ENCODE measurements around the gene BCAS1. TPM values are rescaled to one million over a fixed set of nuclear protein-coding genes. Genes with fewer than 3 reads are reported as not detected.

The BCAS1 gene
- total RNA-seq, 2 donors from 2014 or later, result not detected

DNA sequence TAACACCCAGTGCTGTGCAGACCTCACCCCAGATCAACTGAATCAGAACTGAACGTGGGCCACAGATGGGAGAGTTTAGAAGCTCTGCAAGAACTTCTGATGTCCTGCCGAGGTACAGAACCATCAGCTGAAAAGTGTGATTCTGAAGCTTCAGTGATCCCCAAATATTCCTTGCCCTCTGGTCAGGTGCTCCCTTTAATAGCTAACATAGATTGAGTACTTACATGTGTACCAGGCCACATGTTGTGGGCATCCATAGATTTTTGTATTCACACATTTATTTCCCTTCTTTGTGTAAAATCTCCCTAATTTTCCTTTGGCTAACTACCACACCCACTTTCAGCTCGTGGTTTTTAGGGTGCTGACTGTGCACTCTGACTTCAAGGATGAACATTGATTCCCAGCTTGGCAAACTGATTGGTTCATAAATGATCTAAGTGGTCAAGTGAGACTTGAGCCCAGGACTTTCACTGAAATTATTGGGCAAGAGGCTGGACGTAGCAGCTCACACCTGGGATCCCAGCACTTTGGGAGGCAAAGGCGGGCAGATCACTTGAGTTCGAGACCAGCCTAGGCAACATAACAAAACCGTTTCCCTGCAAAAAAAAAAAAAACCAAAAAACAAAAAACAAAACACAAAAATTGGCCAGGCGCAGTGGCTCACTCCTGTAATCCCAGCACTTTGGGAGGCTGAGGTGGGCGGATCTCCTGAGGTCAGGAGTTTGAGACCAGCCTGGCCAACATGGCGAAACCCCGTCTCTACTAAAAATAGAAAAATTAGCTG, 162.2 kb downstream of the BCAS1 start:
- Mint-ChIP-seq H3K36me3 (ENCODE audit: low read depth) (no peaks in the 10 kb centered on the region), H3K9me3 (peaks cover 10% of the 10 kb centered on the region), H3K27ac (peak overlapping the region; percentile 6), H3K4me1 (peaks cover 7% of the 10 kb centered on the region), H3K27me3 (ENCODE audit: insufficient read depth) (no peaks in the 10 kb centered on the region), H3K4me3 (no peak overlapping the region)
- Histone ChIP-seq H3K4me1 (ENCODE audit: control insufficient read depth, insufficient read depth, low read length) (no peaks in the 10 kb centered on the region), H3K9me3 (ENCODE audit: control insufficient read depth, low read length) (peaks cover 12% of the 10 kb centered on the region), H3K36me3 (ENCODE audit: control insufficient read depth, insufficient read depth, low read length) (no peaks in the 10 kb centered on the region), H3K27me3 (ENCODE audit: control insufficient read depth, insufficient read depth, low read length, poor library complexity, severe bottlenecking) (no peaks in the 10 kb centered on the region), H3K27ac (ENCODE audit: low read depth, low read length) (no peak overlapping the region), H3K9ac (ENCODE audit: extremely low read depth, low read length, poor library complexity, severe bottlenecking) (no peak overlapping the region), H3K4me3 (ENCODE audit: low read length) (no peak overlapping the region)
- WGBS, 2 experiments (ENCODE audit: insufficient coverage in 1 of 2, insufficient read length in 1 of 2), result 86 to 91% methylated on average over 8 to 11 of the region's 11 CpGs
- peak; percentile 20 for DNase-seq
- TF ChIP-seq, protein P1, sequence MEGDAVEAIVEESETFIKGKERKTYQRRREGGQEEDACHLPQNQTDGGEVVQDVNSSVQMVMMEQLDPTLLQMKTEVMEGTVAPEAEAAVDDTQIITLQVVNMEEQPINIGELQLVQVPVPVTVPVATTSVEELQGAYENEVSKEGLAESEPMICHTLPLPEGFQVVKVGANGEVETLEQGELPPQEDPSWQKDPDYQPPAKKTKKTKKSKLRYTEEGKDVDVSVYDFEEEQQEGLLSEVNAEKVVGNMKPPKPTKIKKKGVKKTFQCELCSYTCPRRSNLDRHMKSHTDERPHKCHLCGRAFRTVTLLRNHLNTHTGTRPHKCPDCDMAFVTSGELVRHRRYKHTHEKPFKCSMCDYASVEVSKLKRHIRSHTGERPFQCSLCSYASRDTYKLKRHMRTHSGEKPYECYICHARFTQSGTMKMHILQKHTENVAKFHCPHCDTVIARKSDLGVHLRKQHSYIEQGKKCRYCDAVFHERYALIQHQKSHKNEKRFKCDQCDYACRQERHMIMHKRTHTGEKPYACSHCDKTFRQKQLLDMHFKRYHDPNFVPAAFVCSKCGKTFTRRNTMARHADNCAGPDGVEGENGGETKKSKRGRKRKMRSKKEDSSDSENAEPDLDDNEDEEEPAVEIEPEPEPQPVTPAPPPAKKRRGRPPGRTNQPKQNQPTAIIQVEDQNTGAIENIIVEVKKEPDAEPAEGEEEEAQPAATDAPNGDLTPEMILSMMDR (conservative IDR thresholded peaks at IDR 0.05), result no peak

DNA sequence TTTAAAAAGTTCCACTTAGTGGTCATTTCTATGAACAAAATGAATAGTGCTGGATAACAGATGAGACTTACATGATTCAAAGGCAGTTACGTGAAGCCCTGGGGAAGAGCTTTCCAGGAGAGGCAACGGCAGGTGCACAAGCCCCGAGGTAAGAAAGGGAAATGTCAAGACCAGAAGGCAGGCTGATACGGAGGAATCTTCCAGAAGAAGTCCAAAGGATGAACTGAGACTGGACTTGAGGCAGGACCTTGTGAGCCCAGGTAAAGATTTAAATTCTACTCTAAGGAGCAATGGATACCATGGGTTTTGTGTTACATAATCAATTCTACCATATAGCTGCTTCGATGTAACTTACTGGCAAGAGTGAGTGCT, 164.6 kb downstream of the BCAS1 start:
- H3K9ac ChIP-seq (ENCODE audit: extremely low read depth, low read length, poor library complexity, severe bottlenecking), result no peak overlapping the region
- no peaks in the 10 kb centered on the region for H3K27me3 ChIP-seq (ENCODE audit: control insufficient read depth, insufficient read depth, low read length, poor library complexity, severe bottlenecking)
- TF ChIP-seq, protein P1 (conservative IDR thresholded peaks at IDR 0.05), result no peak
- peaks cover 15% of the 10 kb centered on the region for H3K4me1 Mint-ChIP-seq
- no peaks in the 10 kb centered on the region for H3K36me3 ChIP-seq (ENCODE audit: control insufficient read depth, insufficient read depth, low read length)
- H3K36me3 Mint-ChIP-seq (ENCODE audit: low read depth), result no peaks in the 10 kb centered on the region
- no peak overlapping the region for H3K27ac Mint-ChIP-seq
- no peak overlapping the region for H3K4me3 Mint-ChIP-seq
- WGBS, 2 experiments (ENCODE audit: insufficient coverage in 1 of 2, insufficient read length in 1 of 2), result 96 to 98% methylated on average over 4 to 5 of the region's 5 CpGs
- no peak for DNase-seq
- no peaks in the 10 kb centered on the region for H3K4me1 ChIP-seq (ENCODE audit: control insufficient read depth, insufficient read depth, low read length)
- no peak overlapping the region for H3K27ac ChIP-seq (ENCODE audit: low read depth, low read length)
- peaks cover 5% of the 10 kb centered on the region for H3K9me3 Mint-ChIP-seq
- H3K4me3 ChIP-seq (ENCODE audit: low read length), result no peak overlapping the region
- H3K9me3 ChIP-seq (ENCODE audit: control insufficient read depth, low read length), result peaks cover 6% of the 10 kb centered on the region
- H3K27me3 Mint-ChIP-seq (ENCODE audit: insufficient read depth), result no peaks in the 10 kb centered on the region

DNA sequence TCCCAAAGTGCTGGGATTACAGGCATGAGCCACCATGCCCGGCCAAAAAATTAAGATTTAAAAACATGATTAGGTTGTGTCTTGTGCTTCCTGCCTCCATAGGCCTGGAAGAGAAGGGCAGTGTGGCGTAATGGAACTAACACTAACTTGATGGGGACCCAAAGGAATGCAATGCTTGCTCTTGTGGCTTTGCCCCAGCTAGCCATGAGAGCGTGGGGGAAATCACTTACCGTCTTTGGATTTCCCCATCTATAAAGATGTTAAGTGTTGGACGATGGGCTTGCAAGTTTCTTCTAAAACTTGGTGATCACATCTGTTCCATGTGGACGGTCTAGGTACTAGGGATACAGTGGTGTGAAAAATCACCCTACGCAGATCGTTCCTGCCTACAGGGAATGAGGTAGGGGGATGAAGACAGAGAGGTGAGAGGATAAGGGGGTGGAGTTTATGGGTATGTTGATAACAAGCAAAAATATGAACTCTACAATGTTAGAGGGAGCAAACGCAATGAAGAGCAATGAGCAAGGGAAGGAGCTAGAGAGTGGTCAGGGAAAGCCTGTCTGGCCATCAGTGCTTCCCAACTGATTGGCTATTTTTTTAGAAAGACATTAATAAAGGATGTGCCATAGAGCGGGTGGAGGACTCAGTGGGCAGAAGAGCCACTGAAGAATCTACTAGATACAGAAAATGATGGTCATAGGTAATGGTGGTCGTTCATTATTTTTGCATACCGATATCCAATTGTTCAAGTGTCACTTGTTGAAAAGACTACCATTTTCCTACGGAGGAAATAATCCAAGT, 165.2 kb downstream of the BCAS1 start:
- Mint-ChIP-seq H3K9me3 (no peaks in the 10 kb centered on the region), H3K27ac (no peak overlapping the region), H3K27me3 (ENCODE audit: insufficient read depth) (no peaks in the 10 kb centered on the region), H3K4me3 (no peak overlapping the region), H3K36me3 (ENCODE audit: low read depth) (no peaks in the 10 kb centered on the region), H3K4me1 (peaks cover 15% of the 10 kb centered on the region)
- Histone ChIP-seq H3K4me1 (ENCODE audit: control insufficient read depth, insufficient read depth, low read length) (no peaks in the 10 kb centered on the region), H3K9me3 (ENCODE audit: control insufficient read depth, low read length) (no peaks in the 10 kb centered on the region), H3K27me3 (ENCODE audit: control insufficient read depth, insufficient read depth, low read length, poor library complexity, severe bottlenecking) (no peaks in the 10 kb centered on the region), H3K4me3 (ENCODE audit: low read length) (no peak overlapping the region), H3K27ac (ENCODE audit: low read depth, low read length) (no peak overlapping the region), H3K9ac (ENCODE audit: extremely low read depth, low read length, poor library complexity, severe bottlenecking) (no peak overlapping the region), H3K36me3 (ENCODE audit: control insufficient read depth, insufficient read depth, low read length) (no peaks in the 10 kb centered on the region)
- TF ChIP-seq, protein P1 (conservative IDR thresholded peaks at IDR 0.05), result no peak
- 94% methylated on average over 13 of the region's 13 CpGs for WGBS, 2 experiments (ENCODE audit: insufficient coverage in 1 of 2, insufficient read length in 1 of 2)
- no peak for DNase-seq
